Embryonic facial prominence (tissue), 1 donor: ENCODE measurements around the gene CILP2.

Experiments
- DNase-seq: peaks from one replicate; pipeline ENCODE4 v3.0.0-alpha.2; 2016; ENCODE audit errors: extremely low spot score

Gene CILP2

DNA sequence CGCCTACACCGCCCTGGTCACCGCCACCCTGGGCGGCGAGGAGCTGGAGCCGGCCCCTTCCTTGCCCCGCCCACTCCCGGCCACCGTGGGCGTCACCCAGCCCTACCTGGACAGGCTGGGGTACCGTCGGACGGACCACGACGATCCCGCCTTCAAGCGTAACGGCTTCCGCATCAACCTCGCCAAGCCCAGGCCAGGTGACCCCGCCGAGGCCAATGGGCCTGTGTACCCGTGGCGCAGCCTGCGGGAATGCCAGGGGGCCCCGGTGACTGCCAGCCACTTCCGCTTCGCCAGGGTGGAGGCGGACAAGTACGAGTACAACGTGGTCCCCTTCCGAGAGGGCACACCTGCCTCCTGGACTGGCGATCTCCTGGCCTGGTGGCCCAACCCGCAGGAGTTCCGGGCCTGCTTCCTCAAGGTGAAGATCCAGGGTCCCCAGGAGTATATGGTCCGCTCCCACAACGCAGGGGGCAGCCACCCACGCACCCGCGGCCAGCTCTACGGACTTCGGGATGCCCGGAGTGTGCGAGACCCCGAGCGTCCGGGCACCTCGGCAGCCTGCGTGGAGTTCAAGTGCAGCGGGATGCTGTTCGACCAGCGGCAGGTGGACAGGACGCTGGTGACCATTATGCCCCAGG lies 7.0 kb downstream of the CILP2 start:
- no peak for DNase-seq

DNA sequence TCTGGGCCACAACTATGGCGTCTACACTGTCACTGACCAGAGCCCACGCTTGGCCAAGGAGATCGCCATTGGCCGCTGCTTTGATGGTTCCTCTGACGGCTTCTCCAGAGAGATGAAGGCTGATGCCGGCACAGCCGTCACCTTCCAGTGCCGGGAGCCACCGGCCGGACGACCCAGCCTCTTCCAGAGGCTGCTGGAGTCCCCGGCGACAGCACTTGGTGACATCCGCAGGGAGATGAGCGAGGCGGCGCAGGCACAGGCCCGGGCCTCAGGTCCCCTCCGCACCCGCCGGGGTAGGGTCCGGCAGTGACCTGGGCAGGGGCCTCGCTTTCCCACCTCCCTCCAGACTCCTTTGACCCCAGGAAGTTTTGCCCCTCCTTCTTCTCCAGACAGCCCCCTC lies 7.6 kb downstream of the CILP2 start:
- no peak for DNase-seq

DNA sequence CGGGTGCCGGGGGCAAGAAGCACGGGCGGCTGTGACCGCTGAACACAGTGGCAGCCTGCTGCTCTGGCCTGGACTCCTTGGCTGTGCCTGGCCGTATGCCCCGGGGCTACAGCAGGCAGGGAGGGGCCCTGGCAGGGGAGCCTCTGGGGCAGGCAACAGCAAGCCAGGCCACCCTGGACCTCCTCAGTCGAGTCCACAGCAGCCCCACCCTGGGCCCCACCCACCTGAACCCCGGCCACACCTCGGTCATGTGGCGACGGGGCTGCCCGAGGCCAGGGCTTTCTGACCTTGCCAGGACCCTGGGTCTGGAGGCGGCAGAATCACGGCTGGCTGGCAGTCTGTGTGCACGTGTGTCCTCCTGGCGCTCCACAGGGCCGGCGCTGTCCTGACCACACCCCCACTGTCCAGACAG lies 8.7 kb downstream of the CILP2 start:
- DNase-seq = no peak

DNA sequence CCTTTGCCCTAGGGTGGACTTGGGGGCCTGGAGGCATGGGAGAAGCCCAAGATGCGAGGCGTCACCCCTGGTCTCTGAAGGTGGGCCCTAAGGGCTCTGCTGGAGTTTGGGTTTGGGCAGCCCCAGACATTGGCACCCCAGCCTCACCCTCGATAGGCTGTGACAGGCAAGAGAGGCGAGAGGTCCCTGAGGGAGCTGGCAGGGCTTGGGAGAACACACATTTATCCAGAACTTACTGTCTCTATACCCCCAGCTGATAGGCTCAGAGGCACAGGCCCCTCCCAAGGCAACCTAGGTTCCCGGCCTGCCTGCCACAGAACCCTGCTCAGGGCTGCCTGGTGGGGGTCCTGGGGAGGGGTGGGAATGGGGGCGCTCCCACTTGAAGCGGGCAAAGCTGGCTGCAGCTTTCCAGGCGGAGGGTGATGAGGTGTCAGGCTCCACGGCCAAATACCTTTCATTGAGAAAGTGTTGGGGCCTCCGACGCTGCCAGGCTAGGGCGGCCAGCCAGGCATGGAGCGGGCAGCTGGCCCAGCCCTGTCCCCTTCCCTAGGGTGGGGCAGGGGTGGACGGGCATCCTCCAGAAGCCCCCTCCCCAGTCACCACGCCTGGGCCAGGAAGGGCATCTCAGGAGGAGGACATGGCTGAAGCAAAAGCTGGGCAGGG lies 9.7 kb downstream of the CILP2 start:
- no peak for DNase-seq

DNA sequence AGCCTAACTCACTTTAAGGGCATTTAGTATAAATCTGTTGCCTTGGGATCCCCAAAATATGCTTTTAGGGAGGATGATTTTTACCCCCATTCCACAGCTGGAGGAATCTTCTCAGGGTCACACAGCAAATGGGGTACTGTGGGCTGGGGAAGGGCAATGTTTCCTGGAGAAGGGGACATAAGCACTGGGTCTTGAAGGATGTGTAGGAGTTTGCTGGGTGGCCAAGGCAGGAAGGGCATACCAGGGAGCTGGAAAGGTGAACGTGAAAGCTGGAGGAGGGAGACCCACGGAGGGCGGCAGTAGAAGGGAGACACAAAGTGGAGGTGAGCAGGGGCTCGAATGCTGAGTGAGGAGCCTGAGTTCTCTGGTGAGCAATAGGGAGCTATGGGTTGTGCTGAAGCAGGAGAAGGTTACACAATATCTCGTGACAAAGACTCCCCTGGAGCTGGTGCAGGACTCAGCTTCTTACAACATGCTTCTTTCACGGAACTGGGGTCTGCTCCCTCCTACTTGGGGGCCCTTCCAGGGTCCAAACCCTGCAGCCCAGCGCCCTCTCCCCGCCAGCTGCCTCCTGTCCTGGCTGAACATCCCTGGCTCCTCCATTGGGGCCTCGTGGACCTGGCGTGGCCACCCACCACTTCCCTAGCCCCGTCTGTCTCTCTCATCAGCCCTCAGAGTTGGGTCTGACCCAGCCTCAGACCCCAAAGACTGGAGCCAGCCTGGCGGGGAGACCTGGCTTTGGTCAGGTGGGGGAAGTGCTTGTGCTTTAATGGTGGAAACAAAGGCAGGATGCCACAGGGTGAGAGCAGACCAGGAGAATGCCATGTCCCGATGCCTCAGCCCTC lies 11.1 kb downstream of the CILP2 start:
- DNase-seq = no peak

DNA sequence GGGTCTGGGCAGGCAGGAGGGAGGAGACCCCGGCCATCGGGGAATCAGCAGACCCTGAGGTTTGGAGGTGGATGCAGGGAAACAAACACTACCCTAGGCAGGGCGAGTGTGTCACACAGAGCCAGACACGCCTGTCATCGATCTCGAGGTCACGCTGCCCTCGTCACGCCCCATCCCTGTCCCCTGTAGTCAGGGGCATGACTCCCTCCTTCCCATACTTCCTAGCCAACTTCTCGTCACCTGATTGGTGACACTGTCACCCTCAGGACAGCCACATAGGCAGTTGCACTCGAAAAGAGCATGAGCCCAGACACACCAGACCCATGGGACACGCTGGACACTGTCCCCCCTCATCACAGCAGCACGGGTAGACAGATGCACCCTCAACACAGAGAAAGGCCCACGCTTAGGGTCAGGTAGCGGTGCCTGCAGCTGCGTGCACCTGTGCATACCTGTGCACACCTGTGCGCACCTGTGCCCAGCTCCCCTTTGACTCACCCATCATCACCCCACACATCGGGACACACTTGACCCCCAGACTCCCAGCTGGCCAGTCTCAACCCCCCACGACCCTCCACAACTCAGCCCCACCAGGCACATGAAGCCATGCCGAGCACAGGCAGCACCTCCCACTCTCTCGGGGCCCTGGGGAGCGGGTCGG lies 11.9 kb downstream of the CILP2 start:
- no peak for DNase-seq

DNA sequence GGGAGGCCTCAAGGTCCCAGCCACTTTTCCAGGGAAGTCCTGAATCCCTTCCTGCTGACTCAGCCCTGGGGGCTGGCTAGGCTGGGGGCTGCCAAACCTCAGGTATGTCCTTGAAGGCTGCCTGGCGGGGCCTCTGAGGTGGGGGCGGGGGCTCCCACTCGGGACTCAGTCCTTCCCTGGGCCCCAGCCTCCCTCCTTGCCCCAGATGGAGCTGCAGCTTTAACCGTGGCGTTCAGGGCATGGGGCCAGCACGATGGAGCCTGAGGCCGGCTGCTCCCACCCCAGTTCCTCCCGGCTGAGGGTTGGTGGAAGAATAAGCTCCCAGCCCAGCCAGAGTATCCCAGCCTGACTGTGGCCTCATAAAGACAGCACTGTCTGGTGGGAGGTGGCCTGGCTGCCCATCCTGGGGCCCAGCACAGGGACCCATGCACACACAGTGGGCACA lies 12.4 kb downstream of the CILP2 start:
- DNase-seq = no peak

DNA sequence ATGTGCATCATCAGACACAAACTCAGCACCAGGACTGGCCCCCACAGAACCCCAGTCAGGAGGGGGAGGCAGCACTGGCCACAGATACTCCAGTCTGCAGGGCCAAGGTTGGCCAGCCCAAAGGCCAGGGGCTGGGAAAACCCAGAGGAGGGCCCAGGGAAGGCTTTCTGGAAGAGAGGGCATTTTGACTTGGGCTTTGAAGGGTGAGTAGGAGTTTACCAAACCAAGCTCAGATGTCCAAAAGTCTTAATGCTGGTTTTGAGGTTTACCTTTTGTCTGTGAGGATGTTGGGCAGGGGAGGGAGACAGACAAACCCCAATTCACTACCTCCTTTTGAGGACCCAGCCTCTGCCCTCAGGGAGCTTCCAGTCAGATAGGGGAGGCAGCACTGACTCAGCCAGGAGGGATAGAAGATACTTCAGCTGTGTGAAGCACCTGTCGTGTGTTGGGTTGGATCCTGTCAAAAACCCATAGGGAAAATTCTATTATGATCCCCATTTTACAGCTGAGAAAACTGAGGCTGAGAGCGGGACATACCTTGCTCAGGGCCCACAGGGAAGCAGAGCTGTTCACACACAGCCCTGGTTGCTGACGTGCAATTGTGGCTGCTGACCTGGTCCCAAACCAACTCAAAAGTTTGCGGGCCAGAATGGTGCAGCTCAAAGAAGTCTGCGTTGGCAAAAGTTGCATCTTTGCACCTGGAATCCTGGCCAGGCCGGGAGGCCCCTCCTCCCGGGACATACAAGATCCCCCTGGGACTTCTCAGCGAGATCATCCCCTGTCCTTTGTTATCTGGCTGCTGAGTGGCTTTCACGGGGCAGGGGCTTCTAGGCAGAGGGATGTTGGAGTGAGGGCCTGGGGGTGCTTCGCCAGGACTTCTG lies 13.1 kb downstream of the CILP2 start:
- no peak for DNase-seq

DNA sequence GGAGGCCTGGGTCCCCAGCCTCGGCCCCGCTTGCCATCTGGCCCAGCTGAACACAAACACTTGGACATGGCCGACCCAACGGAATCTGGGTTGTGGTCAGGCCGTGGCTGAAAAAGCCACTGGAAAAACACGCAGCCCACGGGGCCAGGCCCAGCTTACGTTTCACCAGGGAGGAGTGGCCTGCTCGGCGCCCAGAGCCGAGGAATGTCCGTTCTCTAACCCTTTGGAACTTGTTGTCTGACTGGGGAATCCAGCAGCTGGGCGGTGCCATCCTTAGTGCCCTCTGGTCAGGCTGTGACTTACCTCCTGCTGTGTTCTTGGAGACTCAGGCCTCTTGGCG lies 13.8 kb downstream of the CILP2 start:
- no peak for DNase-seq

DNA sequence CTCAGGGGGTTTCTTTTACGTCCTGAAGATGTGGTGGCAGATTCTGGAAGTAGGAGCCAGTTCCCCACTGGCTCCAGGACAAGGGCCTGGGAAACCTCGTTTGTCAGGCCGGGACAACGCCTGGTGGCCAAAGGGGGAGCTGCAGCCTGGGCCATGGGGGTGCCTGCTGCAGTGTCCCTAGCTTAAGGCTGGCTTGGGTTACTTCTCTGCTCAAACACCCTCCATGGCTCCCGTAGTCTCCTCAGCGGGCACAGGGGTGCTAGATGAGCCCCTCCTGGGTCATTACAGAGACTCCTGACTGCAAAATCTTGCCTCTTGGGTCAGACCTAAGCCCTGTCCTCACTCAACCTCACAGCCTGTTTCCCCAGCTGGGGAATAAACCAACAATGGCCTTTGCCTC lies 14.7 kb downstream of the CILP2 start:
- DNase-seq = no peak

DNA sequence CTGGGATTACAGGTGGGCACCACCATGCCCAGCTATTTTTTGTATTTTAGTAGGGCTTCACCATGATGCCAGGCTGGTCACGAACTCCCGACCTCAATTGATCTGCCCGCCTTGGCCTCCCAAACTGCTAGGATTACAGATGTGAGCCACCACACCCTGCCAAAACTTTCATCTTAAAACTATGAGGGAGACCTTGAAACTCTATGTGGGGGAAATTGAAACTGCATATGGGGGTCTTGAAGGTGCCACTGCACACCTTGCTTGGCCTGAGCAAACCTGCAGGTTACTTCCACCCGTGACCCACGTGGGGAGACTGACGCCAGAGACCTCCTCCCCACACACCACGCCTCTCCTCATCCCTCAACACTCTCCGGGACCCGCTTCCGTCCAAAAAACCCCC lies 15.6 kb downstream of the CILP2 start:
- DNase-seq = no peak

DNA sequence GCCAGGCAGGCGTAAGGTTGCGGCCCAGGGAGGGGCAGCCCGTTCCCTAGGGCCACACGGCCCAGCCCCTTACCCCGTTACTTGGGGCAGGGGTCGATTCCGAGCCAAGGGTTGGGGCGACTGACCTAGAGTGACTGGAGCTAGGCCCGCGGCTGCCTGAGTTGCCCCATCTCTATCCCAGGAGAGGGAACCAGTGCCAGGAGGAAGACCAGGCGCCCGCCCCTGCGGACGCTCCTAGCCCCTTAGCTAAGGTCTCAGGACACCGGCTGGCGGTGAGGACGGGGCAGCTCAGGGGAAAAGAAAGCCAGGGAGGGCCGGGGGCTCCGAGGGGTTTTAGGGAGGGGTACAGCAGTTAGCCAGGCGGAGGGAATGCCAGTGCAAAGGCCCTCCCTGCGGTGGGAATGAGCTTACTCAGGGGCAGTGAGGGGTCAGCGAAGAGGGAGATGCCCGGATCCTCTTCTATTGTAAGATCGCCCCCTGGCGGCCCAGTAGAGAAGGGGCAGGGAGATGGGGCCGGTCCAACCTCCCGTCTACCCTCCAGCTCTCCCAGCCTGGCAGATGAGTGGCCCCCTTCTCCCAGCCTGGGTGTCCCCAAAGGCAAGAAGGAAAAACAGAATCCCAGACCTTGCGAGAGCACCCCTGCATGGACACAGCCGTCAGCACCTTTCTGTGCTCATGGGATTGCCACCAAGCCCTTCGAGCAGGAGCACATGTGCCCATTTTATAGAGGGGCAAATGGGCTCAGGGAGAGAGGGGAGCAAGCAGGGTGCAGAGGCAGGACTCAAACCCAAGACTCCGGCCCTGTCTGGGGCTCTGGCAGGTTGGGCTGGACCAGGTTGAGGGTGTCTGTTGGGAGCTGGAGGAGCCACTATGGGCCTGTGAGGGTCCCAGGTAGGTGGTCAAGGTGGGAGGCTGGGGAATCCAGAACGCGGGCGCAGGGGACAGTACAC lies 16.3 kb downstream of the CILP2 start:
- DNase-seq = no peak

DNA sequence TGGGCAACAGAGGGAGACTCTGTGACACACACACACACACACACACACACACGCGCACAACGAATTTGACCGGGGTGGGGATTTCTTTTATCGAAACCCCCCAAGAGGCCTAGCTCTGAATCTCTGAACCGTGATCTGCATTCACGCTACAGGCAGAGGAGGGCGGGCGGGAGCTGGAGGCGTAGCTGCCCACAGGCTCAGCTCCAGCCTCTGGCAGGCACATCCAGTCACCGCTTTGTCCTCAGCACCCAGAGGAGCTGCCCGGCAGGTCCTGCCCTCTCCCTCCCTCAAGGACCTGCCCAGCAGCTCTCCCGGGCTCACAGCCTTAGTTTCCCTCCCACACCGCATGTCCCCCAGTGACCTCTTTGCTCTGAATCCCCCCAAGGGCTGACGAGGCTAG lies 20.0 kb downstream of the CILP2 start:
- DNase-seq = no peak

DNA sequence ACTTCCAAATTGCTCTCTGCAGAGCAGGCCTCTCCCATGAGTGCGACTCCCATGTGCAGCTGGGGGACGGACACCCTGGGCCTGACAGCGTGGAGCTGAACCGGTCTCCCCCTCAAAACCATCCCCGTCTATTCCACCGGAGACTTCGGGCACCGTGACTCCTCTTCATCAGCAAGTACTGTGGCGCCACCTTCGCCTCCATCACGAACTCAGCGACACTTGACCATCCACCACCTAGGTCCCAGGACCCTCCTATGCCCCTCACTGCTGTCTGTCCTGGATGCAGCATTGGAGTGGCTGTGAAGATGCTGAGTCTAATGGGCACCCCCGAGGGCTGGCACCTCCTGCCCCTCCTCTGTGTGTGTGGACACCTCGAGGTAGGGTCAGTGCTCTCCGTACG lies 20.6 kb downstream of the CILP2 start:
- no peak for DNase-seq

DNA sequence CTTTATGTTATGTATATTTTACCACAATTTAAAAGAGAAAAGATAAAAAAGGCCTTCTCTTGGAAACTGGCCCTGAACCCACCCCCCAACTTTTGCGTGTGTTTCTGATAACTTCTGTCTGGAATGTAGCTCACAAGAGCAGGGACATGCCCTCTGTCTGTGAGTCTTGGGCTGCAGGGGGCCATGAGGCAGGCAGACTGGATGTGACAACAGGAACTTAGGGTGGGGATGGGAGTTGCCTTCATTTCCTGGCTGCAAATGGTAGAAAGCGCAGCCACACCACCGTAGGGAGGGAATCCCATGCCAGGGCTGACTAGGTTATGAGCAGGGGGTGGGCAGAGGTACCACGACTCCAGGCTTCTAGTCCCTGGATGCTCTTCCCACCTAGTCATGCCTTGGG lies 21.9 kb downstream of the CILP2 start:
- DNase-seq = no peak

DNA sequence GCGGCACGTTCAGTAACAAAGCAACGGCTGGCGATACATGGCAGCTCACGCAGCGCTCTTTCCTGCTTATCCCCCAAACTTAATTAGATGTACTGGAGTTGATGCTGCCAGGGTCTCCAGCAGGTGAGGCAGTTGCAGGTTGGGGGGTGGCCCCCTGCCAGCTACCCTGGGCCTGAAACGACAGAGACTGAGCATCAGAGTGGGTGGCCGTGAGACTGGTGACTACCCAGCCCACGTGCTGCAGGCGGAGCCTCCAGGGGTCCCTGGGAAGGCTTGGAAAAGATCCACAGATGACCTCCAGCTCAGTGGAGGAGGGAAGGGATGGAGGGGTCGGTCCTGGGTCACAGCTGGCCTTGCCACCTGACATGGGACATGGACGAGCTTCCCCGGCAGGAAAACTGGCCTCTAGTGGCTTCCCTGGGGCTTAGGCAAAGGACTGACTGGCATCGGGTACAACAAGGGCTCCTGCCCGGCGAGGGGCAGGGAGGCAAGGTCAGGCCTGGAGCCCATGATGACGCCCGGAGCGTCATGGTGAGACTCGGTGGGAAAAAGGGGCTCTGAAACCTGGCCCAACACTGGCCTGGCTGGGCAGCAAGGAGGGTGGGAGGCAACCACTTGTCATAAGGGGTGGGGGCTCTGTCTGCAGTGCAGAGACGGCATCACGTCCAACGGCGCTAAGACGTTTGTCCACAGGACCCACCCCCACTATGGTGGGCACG lies 24.0 kb downstream of the CILP2 start:
- no peak for DNase-seq

DNA sequence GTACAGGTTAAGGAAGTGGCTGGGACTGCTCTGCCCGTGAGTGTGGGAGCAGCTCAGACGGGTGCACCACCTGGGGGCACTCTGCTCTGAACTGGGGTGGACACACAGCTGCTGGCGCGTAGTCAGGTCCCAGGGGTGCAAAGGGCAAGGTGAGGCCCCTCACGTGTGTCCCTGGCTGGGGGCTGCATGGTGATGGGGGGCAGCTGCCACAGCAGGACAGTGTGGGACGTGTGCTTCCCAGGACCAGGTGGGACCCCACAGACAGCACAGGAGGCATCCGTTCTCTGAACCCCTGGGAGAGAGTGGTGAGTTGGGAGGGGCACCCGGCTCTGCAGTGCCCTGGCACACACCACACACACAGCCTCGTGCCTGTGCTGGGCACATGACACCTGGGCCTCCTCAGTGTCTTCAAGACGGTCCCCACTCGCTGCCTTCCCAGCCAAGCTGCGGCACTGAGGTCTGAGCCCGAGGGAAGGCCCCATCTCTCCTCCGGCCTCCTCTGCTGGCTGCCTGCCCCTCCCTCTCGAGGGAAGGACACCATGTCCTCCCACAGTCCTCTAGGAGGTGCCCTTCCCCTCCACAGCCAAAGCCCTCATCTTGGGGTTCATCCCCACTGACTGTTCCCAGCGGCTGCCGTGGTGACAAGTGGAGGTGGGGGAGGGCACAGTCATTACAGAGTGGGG lies 24.7 kb downstream of the CILP2 start:
- DNase-seq = no peak

DNA sequence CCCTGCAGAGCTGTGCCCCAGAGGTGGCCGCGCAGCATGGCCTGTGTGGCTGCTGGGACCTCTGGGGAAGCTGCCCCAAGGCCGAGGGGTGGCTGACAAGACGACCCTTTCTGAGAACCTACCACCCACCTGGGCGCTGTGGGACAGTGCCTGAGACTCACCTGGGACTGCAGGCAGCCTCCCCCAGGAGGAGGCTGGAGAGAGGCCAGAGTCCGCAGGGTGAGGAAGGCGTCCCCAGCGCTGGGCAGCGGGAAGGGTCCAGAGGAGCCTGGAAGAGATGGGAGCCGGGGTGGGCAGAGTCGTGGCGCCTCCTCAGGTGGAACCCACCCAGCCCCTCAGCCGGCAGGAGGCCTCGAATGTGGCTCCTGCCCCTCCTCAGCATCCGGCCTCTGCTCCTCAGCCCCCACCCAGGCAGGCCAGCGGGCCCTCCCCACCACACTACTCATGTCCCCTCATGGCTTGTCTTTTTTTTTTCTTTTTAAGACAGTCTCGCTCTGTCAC lies 25.3 kb downstream of the CILP2 start:
- no peak for DNase-seq

DNA sequence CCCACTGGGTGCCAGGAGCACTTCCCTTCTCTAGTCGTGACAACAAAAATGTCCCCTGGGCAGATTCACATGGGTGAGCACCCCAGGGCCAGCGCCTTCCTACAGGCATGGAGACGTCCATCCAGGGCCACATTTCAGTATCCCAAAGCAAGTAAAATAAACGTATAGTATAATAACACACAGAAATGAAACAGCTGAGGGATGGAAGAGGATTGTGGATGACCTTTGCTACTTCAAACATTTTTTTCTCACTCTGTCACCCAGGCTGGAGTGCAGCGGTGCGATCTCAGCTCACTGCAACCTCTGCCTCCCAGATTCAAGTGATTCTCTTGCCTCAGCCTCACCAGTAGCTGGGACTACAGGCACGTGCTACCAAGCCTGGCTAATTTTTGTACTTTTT lies 28.2 kb downstream of the CILP2 start:
- no peak for DNase-seq
